ENCODE results near the gene SPSB1. TPM values are rescaled to one million over a fixed set of nuclear protein-coding genes. Genes with fewer than 3 reads are reported as not detected.

Gene SPSB1
- total RNA-seq, 1 experiment from 2014 or later = 4.3 TPM

DNA sequence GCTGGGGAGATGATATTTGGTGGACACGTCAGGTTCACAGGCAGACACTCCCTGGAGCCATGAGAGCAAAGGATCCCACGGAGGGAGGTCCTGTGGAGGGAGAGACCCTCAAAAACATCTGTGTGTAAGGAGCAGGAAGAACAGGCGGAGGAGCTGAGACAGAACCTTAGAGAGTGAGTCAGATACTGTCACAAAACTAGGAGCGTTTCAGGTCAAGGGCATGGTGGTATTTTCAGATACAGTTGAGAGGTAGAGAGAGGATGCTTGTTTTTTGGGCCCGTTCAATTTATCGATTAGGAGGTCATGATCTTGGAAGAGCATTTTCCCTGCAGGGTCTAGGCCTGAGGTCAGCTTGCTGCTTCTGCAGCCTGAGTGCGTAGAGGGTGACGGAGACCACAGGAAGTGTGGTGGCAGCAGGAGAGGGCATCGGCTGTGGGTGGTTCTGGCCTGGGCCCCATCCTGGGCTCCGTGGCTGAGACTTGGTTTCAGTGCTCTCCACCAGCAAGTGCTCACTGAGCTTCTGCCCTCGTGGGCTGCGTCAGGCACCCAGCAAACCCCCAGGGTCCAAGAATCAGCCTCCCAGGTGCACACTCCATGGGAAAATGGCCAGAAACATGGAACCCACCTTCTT lies 39.9 kb downstream of the SPSB1 start (continued):
- TF ChIP-seq, protein P1, sequence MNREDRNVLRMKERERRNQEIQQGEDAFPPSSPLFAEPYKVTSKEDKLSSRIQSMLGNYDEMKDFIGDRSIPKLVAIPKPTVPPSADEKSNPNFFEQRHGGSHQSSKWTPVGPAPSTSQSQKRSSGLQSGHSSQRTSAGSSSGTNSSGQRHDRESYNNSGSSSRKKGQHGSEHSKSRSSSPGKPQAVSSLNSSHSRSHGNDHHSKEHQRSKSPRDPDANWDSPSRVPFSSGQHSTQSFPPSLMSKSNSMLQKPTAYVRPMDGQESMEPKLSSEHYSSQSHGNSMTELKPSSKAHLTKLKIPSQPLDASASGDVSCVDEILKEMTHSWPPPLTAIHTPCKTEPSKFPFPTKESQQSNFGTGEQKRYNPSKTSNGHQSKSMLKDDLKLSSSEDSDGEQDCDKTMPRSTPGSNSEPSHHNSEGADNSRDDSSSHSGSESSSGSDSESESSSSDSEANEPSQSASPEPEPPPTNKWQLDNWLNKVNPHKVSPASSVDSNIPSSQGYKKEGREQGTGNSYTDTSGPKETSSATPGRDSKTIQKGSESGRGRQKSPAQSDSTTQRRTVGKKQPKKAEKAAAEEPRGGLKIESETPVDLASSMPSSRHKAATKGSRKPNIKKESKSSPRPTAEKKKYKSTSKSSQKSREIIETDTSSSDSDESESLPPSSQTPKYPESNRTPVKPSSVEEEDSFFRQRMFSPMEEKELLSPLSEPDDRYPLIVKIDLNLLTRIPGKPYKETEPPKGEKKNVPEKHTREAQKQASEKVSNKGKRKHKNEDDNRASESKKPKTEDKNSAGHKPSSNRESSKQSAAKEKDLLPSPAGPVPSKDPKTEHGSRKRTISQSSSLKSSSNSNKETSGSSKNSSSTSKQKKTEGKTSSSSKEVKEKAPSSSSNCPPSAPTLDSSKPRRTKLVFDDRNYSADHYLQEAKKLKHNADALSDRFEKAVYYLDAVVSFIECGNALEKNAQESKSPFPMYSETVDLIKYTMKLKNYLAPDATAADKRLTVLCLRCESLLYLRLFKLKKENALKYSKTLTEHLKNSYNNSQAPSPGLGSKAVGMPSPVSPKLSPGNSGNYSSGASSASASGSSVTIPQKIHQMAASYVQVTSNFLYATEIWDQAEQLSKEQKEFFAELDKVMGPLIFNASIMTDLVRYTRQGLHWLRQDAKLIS (CRISPR knock-in tag; IDR thresholded peaks at IDR 0.05; ENCODE audit: borderline replicate concordance) = no peak
- TF ChIP-seq TP53 (CRISPR knock-in tag; IDR thresholded peaks at IDR 0.05) (no peak), TEAD4 (CRISPR knock-in tag; IDR thresholded peaks at IDR 0.05) (no peak), JUN (CRISPR knock-in tag; IDR thresholded peaks at IDR 0.05) (no peak), CREM (CRISPR knock-in tag; IDR thresholded peaks at IDR 0.05) (no peak), ZNF396 (CRISPR knock-in tag; IDR thresholded peaks at IDR 0.05; ENCODE audit: borderline replicate concordance) (no peak), ZNF121 (CRISPR knock-in tag; IDR thresholded peaks at IDR 0.05) (no peak), ZNF416 (CRISPR knock-in tag; IDR thresholded peaks at IDR 0.05) (no peak)
- TF ChIP-seq, protein P2, sequence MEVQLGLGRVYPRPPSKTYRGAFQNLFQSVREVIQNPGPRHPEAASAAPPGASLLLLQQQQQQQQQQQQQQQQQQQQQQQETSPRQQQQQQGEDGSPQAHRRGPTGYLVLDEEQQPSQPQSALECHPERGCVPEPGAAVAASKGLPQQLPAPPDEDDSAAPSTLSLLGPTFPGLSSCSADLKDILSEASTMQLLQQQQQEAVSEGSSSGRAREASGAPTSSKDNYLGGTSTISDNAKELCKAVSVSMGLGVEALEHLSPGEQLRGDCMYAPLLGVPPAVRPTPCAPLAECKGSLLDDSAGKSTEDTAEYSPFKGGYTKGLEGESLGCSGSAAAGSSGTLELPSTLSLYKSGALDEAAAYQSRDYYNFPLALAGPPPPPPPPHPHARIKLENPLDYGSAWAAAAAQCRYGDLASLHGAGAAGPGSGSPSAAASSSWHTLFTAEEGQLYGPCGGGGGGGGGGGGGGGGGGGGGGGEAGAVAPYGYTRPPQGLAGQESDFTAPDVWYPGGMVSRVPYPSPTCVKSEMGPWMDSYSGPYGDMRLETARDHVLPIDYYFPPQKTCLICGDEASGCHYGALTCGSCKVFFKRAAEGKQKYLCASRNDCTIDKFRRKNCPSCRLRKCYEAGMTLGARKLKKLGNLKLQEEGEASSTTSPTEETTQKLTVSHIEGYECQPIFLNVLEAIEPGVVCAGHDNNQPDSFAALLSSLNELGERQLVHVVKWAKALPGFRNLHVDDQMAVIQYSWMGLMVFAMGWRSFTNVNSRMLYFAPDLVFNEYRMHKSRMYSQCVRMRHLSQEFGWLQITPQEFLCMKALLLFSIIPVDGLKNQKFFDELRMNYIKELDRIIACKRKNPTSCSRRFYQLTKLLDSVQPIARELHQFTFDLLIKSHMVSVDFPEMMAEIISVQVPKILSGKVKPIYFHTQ (CRISPR knock-in tag; IDR thresholded peaks at IDR 0.05) = no peak
- TF ChIP-seq, protein P3, sequence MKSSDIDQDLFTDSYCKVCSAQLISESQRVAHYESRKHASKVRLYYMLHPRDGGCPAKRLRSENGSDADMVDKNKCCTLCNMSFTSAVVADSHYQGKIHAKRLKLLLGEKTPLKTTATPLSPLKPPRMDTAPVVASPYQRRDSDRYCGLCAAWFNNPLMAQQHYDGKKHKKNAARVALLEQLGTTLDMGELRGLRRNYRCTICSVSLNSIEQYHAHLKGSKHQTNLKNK (CRISPR knock-in tag; IDR thresholded peaks at IDR 0.05) = no peak
- TF ChIP-seq, protein P4, sequence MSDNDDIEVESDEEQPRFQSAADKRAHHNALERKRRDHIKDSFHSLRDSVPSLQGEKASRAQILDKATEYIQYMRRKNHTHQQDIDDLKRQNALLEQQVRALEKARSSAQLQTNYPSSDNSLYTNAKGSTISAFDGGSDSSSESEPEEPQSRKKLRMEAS (CRISPR knock-in tag; IDR thresholded peaks at IDR 0.05) = no peak
- TF ChIP-seq, protein P5, sequence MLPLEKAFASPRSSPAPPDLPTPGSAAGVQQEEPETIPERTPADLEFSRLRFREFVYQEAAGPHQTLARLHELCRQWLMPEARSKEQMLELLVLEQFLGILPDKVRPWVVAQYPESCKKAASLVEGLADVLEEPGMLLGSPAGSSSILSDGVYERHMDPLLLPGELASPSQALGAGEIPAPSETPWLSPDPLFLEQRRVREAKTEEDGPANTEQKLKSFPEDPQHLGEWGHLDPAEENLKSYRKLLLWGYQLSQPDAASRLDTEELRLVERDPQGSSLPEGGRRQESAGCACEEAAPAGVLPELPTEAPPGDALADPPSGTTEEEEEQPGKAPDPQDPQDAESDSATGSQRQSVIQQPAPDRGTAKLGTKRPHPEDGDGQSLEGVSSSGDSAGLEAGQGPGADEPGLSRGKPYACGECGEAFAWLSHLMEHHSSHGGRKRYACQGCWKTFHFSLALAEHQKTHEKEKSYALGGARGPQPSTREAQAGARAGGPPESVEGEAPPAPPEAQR (CRISPR knock-in tag; IDR thresholded peaks at IDR 0.05) = no peak

DNA sequence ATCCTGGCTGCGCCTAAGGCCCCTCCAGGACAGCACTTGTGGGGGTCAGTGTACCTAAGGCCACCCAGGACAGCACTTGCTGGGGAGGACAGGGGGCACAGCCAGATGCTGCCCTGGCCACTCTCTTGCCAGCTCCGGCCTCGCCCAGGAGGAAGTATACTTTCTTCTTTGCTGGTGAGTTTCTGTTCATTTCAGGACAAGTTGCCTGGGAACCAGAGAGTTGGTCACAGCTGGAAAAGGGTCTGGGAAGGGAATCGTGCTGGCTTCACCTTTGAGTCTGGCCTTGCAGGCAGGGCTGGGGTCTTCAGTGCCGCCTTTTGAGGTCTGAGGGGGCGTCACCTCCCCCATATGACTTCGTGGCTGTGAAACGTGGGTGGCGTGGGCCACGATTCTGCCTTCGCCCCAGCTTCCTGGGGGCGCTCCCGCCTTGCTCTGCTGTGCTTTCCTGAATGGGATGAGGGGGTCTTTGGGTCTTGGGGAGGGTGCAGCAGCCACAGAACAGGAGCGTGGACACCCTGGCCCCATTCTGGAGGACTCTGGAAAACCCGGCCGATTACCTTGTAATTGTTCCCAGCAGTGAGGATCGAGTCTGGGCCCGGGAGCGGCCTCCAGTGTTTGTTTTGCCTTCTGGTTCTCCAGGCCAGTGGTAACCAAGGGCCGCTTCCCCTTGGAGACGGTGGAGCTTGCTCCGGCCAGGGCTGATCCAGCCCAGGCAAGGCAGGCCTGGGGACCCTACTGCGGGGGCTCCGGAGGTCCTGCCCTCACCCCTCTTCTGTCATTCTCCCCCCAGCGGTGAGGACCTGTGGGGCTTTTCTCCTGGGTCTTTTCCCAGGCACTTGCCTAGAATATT lies 45.9 kb downstream of the SPSB1 start:
- CTCF ChIA-PET = interaction anchor here (1.3 to 1.6 kb wide), 2 partner anchors 50 to 152 kb away, joined by 3 to 4 read pairs; no protein-coding TSS in a partner anchor
- POLR2A ChIA-PET = no interaction called here
- H3K27me3 Mint-ChIP-seq (ENCODE audit: low read depth) = no peaks in the 10 kb centered on the region
- peaks cover 7% of the 10 kb centered on the region for H3K9me3 Mint-ChIP-seq
- peaks cover 3% of the 10 kb centered on the region; the same call in 1 of the 2 replicates for H3K36me3 Mint-ChIP-seq
- H3K4me1 Mint-ChIP-seq = peaks cover 8% of the 10 kb centered on the region; the same call in 1 of the 2 replicates
- ATAC-seq = no peak
- DNase-seq (ENCODE audit: low spot score) = no peak
- H3K27ac Mint-ChIP-seq = peak overlapping the region; percentile 71
- H3K4me3 Mint-ChIP-seq = no peak overlapping the region
- TF ChIP-seq ZNF317 (CRISPR knock-in tag; IDR thresholded peaks at IDR 0.05; ENCODE audit: borderline replicate concordance, low read depth) = no peak
- TF ChIP-seq, protein P6, sequence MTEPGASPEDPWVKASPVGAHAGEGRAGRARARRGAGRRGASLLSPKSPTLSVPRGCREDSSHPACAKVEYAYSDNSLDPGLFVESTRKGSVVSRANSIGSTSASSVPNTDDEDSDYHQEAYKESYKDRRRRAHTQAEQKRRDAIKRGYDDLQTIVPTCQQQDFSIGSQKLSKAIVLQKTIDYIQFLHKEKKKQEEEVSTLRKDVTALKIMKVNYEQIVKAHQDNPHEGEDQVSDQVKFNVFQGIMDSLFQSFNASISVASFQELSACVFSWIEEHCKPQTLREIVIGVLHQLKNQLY (CRISPR knock-in tag; IDR thresholded peaks at IDR 0.05) = no peak
- TF ChIP-seq FOXP1 (CRISPR knock-in tag; IDR thresholded peaks at IDR 0.05; ENCODE audit: borderline replicate concordance) = no peak
- TF ChIP-seq, protein P7, sequence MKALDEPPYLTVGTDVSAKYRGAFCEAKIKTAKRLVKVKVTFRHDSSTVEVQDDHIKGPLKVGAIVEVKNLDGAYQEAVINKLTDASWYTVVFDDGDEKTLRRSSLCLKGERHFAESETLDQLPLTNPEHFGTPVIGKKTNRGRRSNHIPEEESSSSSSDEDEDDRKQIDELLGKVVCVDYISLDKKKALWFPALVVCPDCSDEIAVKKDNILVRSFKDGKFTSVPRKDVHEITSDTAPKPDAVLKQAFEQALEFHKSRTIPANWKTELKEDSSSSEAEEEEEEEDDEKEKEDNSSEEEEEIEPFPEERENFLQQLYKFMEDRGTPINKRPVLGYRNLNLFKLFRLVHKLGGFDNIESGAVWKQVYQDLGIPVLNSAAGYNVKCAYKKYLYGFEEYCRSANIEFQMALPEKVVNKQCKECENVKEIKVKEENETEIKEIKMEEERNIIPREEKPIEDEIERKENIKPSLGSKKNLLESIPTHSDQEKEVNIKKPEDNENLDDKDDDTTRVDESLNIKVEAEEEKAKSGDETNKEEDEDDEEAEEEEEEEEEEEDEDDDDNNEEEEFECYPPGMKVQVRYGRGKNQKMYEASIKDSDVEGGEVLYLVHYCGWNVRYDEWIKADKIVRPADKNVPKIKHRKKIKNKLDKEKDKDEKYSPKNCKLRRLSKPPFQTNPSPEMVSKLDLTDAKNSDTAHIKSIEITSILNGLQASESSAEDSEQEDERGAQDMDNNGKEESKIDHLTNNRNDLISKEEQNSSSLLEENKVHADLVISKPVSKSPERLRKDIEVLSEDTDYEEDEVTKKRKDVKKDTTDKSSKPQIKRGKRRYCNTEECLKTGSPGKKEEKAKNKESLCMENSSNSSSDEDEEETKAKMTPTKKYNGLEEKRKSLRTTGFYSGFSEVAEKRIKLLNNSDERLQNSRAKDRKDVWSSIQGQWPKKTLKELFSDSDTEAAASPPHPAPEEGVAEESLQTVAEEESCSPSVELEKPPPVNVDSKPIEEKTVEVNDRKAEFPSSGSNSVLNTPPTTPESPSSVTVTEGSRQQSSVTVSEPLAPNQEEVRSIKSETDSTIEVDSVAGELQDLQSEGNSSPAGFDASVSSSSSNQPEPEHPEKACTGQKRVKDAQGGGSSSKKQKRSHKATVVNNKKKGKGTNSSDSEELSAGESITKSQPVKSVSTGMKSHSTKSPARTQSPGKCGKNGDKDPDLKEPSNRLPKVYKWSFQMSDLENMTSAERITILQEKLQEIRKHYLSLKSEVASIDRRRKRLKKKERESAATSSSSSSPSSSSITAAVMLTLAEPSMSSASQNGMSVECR (CRISPR knock-in tag; IDR thresholded peaks at IDR 0.05; ENCODE audit: borderline replicate concordance) = no peak
- TF ChIP-seq NR1H2 (CRISPR knock-in tag; IDR thresholded peaks at IDR 0.05) = no peak
- TF ChIP-seq, protein P8, sequence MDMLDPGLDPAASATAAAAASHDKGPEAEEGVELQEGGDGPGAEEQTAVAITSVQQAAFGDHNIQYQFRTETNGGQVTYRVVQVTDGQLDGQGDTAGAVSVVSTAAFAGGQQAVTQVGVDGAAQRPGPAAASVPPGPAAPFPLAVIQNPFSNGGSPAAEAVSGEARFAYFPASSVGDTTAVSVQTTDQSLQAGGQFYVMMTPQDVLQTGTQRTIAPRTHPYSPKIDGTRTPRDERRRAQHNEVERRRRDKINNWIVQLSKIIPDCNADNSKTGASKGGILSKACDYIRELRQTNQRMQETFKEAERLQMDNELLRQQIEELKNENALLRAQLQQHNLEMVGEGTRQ (CRISPR knock-in tag; IDR thresholded peaks at IDR 0.05) = no peak
- no peak for TF ChIP-seq PRRX2 (CRISPR knock-in tag; IDR thresholded peaks at IDR 0.05)
- TF ChIP-seq NR2C2 (CRISPR knock-in tag; IDR thresholded peaks at IDR 0.05) = no peak
